GM21619 (cell line): ENCODE results near the gene KRT28.

Experiments used
- ATAC-seq: cut with Tn5 transposase; IDR thresholded peaks from one replicate; pipeline ENCODE4 v1.9.1; 2021; ENCODE audit not compliant: unreplicated experiment

Gene KRT28, protein sequence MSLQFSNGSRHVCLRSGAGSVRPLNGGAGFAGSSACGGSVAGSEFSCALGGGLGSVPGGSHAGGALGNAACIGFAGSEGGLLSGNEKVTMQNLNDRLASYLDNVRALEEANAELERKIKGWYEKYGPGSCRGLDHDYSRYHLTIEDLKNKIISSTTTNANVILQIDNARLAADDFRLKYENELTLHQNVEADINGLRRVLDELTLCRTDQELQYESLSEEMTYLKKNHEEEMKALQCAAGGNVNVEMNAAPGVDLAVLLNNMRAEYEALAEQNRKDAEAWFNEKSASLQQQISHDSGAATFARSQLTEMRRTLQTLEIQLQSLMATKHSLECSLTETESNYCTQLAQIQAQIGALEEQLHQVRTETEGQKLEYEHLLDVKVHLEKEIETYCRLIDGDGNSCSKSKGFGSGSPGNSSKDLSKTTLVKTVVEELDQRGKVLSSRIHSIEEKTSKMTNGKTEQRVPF

DNA sequence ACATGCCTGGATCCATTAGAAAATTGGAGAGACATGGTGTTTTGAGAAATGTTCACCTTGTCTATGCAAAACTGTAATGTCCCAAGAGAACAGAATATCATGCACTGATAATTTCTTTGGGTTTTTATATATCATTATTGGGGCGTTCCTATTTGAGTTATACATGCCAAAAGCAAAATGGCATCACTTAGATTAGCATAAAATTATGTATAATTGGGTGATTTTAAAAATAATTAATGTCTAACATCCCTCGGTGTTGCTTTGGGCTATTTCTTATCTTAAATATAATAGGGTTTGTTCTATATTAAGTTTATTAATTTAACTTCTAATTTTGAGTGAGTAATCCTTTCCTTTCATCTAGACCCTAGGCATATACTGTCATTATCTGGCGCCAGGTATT lies at the start of gene KRT28:
Gene KRT28, minus strand, starts transcription at position 101 of the 400 bp plus-strand sequence. Its CDS starts 66 bp downstream, at position 35.
- ATAC-seq, result no peak

DNA sequence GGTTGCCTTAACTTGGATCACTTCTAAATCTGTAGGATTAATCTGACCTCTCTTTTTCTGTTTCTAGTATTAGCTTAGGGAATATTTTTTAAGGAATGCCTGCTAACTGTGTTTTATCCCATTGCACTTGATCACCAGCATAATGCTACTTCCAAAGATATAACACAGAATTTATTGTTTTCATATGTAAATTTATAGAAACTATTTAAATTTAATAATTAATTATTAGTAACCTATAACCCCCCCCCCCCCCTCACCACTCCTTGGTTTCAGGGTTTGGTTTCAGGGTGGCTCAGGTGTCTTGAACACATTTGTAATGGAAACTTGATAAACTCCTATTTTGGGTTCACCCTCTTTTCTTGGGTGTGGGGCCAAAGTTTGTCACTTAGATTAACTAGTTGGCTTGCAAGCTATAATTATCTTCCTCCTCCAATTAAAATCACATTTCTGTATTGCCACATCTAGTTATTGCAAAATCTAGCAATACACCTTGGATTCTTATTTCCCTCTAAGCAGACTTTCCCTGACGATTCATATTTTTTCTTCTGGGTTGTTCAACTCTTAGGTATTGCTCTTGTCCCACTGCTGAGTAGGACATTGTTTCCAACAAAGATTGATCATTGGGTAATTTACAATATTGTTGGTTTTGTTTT lies 49.0 kb upstream of the KRT28 start:
- no peak for ATAC-seq

DNA sequence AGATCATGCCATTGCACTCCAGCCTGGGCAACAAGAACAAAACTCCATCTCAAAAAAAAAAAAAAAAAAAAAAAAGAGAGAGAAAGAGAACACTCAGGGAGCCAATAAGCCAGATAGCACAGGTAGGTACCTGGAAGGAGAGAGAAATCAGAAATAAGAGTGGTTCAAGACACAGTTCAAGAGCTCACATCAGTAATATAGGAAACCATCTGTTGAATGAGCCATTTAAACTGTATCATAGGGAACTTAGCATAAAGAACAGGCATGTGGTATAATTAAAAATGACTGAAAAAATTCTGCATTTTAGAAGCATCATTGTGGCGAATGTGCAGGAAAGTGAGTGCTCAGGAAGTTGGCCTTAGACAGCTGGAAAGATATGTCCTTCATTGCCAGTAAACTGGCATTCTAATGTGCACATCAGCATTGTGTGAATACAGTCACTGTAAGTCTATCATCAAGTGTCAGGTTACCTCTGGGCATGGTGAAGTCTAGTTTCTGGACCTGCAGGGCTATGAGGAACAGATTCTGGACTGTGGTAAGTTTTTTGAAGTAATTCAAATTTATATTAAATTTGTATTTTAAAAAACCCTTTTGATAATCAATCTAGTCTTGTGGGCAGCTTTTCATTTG lies 46.9 kb upstream of the KRT28 start:
- ATAC-seq, result no peak

DNA sequence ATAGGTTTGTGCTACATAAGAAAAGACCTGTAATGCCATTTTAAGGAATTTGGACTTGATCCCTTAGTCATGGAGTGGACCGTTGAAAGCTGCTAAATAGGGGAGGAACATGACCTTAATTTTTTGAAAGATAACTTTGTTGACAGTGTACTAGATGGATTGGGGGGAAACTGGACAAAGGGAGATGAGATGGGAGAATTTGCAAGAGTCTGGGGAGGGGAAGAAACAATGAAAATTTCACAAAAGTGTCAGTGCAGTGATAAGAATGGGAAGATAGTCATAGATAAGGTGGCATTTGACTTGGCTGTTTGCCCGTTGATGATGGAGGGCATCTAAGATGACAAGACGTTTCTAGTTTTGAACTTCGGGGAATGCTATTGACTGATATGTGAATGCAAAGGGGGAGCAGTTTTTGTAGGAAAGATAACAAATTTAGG lies 44.9 kb upstream of the KRT28 start:
- no peak for ATAC-seq

DNA sequence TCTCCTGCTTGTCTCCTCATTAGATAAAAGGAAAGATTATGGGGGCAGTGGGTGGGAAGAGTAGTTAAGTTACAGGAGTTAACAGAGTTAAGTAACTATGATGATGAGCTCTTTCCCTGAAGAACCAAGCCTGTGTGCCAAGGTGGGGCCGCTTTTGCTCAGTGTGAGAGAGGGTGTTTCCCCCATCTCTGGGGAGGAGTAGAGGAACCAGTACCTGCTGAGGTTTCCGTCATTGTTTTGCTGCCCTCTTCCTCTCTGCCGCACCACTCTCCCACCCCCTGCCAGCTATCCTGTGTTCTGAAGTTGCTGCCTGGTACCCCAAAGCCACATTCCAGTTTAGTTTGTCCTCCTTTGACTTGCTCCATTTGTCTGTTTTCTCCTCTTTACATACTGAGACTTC lies 43.5 kb upstream of the KRT28 start:
- ATAC-seq, result no peak

DNA sequence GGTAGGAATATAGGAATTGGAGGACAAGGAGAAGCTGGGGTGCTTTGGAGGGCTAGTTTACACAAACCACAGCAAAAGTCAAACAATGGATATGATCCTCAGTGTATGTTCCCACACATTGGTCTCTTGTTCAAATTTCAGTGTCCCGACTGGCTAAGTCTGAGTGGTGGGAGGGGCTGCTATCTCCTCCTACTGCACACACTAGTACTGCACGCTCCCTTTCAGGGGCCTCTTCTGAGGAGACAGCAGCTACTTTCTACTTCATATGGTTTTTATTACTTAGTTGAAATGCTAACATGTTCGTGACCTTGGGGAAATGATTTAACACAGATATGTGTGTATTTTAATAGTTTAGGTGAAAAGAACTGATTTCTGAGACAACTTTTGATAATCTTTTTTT lies 41.5 kb upstream of the KRT28 start:
- ATAC-seq, result no peak

DNA sequence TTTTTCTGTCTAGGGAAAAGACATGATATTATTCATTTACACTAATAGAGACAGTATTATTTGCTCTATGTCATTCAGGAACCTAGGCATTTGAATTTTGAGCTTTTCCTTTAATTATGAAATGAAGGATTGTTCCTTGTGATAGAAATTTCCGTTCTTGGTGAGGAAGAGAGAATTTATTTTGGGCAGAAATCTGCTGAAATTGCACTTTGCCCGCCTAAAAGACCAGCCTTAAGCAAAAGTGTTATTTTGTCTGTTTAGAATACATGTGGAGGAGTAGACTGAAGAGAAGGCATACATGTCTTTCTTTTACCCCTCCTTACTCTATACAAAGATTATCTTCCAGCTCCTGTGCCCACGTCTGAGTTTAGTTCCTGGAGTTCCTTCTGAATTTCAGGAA lies 39.4 kb upstream of the KRT28 start:
- no peak for ATAC-seq

DNA sequence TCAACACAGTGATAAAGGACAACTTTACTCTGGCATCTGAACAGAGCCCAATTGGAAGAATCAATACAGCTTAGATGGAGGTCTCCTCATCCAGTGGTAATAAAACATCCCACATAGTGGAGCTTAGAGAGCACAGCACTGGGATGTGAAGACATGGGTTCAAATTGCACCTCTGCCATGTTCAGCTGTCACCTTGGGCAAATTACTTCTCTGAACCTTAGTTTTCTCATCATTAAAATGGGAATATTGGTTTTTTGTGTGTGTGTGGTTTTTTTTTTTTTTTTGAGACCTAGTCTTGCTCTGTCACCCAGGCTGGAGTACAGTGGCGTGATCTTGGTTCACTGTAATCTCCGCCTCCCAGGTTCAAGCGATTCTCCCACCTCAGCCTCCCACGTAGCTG lies 36.3 kb upstream of the KRT28 start:
- no peak for ATAC-seq

DNA sequence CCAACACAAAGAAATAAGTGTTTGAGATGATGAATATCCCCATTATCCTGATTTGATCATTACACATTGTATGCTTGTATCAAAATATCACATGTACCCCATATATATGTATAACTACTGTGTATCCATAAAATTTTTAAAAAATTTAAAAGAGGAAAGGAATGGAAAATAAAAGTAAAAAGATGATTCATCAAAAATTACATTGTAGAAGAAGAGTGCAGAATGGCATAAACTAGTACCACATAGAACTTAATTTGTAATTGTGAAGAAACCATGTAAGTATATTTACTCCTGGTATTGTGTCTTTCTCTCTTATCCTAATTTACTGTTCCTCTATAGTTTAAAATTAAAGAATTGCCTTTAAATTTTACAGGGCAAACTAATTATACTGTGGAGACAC lies 34.1 kb upstream of the KRT28 start:
- no peak for ATAC-seq

DNA sequence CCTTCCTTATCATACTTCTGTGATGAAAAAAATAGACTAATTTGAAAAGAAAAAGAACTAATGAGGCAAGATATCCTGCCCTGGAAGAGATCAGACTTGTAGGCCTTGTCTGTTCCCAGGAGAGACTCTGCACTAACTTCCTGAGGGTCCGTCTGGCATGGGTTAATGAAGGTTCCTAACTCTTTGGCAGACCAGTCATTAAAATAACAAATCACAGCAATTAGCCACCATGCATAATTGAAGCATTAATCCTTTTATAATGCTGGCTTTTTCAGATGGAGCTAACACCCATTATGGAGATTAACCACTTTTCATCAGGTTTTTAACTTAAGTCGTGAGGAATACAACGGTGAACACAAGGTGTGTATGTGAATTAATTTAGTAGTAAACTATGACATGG lies 33.1 kb upstream of the KRT28 start:
- no peak for ATAC-seq

DNA sequence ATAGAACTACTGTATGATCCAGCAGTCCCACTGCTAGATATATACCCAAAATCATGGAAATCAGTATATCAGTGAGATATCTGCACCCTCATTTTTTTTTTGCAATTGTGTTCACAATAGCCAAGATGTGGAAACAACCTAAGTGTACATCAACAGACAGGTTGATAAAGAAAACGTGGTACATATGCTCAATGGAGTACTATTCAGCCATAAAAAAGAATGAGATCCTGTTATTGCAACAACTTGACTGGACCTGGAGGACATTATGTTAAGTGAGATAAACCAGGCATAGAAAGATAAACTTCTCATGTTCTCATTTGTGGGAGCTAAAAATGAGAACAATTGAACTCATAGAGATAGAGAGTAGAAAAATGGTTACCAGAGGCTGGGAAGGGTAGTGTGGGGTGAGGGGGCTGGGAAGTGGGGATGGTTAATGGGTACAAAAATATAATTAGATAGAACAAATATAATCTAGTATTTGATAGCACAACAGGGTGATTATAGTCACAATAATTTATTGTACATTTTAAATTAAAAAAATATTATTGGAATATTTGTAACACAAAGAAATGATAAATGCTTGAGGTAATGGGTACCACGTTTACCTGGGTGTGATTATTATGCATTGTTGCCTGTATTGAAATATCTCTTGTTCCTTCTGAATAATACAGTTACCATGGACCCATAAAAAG lies 30.5 kb upstream of the KRT28 start:
- ATAC-seq, result no peak

DNA sequence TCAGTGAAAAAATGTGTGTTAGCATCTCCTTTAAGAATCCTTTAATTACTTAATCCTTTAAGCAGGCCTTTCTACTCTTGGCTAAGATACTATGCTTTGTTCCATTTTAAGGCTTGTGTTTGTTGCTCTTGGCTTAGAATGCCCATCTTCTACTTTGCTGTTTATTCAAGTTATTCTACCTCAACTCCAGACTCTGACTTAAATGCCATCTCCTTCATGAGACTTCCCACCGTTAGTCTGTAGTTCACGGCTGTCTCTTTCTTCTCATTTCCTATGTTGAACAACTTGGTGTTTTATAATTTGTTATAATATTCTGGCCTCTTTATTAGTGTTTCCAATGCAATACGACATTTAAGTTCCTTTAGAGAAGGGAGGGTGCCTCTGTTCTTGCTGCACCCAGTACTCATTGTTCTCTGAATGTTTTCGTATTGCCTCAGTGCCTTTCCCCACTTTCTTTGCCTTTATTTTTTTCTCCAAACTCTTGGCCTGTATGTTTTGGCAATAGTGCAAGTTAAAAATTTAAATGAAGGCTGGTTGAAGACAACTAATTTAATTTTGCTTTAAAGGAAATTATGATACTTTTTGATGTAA lies 28.8 kb upstream of the KRT28 start:
- ATAC-seq, result no peak

DNA sequence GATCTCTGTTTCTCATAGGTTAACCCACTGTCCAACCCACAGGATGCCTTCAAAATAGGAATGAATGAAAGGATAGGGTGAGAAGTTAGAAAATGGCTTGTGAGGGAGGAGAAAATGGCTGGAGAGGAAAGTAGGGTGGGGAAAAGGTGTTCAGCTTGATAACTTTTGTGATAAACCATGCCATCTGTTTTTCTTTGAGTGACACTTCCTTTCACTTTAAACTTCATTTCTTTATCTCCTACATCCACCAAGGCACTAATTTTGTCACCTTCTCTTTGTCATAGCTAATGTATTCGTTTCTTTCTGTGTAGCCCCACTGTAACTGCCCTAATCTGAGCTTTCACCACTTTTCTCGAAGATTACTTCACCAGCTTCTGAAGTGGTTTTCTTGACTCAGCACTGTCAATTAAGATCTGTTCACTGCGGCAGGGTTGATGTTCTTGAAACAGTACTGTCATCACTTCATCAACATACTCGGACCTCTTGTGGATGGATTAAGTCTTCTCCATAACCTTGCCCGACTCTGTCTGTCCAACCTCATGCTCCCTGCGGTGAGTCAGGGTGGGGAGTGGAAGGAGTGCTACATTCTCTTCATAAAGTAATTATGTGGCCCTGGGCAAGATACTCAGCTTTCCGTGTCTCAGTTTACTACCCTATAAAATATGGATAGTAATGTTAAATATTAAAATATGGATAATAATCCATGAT lies 28.1 kb upstream of the KRT28 start:
- ATAC-seq, result no peak

DNA sequence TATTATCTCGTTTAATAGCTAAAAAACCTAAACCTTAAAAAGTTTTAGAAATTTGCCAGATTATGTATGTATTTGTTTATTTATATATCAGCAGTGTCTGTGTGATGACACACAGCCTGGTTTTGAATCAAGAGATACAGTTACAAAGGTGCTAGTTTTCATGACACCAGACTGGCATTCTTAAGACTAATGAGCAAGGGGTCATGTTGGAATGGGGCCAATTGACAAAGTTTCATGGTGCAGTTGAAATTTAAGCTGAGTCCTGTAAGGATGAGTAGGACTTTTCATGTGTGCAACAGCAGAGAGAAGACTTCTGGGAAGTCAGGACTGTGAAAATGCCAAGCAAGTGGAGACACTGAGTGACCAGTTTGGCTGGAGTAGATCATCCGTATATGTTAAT lies 25.8 kb upstream of the KRT28 start:
- no peak for ATAC-seq

DNA sequence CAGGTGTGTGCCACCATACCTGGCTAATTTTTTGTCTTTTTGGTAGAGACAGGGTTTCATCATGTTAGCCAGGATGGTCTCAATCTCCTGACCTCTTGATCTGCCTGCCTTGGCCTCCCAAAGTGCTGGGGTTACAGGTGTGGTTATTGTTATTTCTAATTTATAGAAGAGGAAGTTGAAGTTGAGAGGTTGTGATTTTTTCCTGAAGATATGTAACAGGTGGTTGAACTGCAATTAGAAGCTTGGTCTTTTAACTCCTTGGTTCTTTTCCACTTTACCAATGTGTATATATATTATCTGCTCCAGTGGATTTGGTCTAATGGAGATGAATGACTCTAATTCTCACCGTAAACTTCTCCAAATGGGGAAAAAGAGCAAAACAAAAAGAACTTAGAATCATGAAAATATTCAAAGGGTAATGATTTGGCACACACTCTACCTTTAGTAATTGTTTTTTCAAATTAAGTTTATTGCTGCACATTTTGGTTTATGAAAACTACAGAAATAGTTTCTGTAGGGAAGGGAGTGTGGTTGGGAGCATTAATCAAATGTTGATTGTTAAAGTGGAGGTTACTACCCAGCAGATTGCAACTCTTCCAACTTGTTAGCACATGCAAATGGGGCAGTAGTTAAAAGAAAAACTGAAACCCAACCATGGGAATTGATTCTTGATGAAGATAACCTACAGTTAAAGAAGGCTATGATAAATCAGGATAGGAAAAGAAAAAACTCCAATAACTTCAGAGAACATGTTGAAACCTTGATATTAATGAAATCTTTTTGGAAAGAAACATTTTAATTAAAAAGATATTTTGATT lies 24.5 kb upstream of the KRT28 start:
- ATAC-seq, result no peak

DNA sequence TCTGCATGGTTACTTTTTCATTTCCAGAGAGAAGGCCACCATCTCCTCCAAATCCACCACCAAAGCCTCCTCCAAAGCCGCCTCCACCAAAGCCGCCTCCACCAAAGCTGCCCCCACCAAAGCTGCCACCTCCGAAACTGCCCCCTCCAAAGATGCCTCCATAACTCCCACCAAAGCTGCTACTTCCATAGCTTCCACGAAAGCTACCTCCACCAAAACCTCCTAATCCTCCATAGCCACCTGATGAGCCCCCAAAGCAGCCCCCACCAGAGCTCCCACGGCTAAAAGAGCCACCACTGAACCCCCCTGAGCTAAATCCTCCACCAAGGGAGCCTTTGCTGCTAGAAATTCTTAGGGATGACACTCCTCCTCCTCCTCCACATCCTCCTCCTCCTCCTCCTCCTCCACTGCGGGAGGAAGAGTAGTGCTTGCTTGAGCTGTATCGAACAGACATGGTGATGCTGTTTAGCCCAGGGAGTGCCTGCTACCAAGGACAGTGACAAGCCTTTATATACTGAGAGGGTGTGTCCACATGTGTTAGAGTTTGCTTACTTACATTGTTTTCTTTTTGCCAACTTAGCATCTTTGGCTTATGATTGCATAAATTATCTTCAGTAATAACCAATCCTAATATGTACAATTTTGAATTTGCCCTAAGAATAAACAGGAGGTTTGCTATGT lies 22.5 kb upstream of the KRT28 start, which contains the start of gene KRT10:
Gene KRT10, minus strand, starts transcription at position 483 of the 681 bp plus-strand sequence. Its CDS starts 29 bp downstream, at position 454.
- ATAC-seq, result no peak

DNA sequence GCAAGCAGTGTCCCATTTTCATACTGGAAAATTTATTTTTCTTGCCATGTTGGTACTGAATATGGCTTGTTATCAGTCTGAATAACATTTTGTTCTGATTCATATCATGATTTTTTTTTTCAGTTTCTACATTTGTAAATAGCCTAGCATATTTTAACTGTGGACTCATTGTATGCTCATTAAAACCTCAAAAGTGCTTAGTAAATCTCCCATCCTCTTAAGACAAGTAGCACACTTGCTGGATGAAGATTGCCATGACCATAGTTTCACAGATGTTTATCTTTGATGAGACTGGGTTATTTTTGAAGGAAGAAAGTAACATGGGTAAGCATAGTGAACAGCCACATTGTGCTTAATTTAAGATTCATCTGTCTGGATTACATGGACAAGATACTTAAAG lies 21.8 kb upstream of the KRT28 start:
- ATAC-seq, result no peak

DNA sequence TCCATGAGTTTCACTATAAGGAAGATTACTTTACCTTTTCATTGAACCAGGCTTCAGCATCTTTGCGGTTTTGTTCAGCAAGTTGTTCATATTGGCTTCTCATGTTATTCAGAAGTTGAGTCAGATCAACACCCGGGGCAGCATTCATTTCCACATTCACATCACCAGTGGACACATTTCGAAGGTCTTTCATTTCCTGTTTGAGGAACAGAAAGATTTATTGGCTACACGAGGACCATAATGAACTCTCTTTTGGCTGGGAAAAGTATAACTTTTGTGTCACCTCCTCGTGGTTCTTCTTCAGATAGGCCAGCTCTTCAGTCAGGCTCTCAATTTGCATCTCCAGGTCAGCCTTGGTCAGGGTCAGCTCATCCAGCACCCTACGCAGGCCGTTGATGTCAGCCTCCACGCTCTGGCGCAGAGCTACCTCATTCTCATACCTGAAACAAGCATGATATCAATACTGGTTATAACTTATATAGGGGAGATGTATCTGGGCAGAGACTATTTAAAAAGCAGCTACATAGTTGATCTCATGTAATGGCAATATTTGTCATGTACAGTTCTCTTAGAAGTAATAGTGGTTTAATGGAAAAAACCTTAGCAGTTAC lies 20.6 kb upstream of the KRT28 start:
- no peak for ATAC-seq
